Upper lobe of left lung (tissue), 6 donors: ENCODE results near the gene SEC16A. TPM values are rescaled to one million over a fixed set of nuclear protein-coding genes. Genes with fewer than 3 reads are reported as not detected.
A peak's percentile ranks its signal among the peaks of the same experiment; 100 is the strongest.

Source experiments
- ATAC-seq, 2 donors: fragments of 200-7000 bp; cut with Tn5 transposase; one replicate each; pipeline ENCODE4 v1.9.1; 2022; ENCODE audit warnings: mild to moderate bottlenecking in 2 of 2, moderate library complexity in 2 of 2; ENCODE audit not compliant: low FRiP score in 2 of 2
- DNase-seq, 2 donors: peaks; one replicate each; pipeline ENCODE4 v3.0.0-alpha.2; 2019 to 2020
- H3K27ac ChIP-seq, 4 donors: fragments of 200-600 bp; sonication (generic); one replicate each; pipeline ENCODE4 v1.5.1; 2016 to 2019
- H3K27me3 ChIP-seq, 4 donors: fragments of 200-600 bp; sonication (generic); one replicate each; pipeline ENCODE4 v1.5.1; 2017 to 2019
- H3K36me3 ChIP-seq, 4 donors: fragments of 200-600 bp; sonication (generic); one replicate each; pipeline ENCODE4 v1.5.1; 2016 to 2019
- H3K4me1 ChIP-seq, 4 donors: fragments of 200-600 bp; sonication (generic); one replicate each; pipeline ENCODE4 v1.5.1; 2018 to 2019
- H3K4me3 ChIP-seq, 4 donors: fragments of 200-600 bp; sonication (generic); one replicate each; pipeline ENCODE4 v1.5.1; 2017 to 2019; ENCODE audit warnings: mild to moderate bottlenecking in 2 of 4, moderate library complexity in 1 of 4
- H3K9me3 ChIP-seq, 4 donors: fragments of 200-600 bp; sonication (generic); one replicate each; pipeline ENCODE4 v1.5.1; 2018 to 2019
- EP300 ChIP-seq, 4 donors: sonication (generic); formaldehyde crosslinking; IDR thresholded peaks; one replicate each; pipeline ENCODE4 v1.5.1; 2017; ENCODE audit warnings: antibody characterized with exemption in 4 of 4, control low read depth in 2 of 4
- POLR2A ChIP-seq, 4 donors: fragments of 450-650 bp; IDR thresholded peaks; one replicate each; pipeline ENCODE4 v1.5.1; 2016 to 2017; ENCODE audit warnings: antibody characterized with exemption in 4 of 4, mild to moderate bottlenecking in 2 of 4
- POLR2AphosphoS5 ChIP-seq, 2 donors: sonication (generic); formaldehyde crosslinking; IDR thresholded peaks; one replicate each; pipeline ENCODE4 v1.5.1; 2017; ENCODE audit warnings: antibody characterized with exemption in 2 of 2
- WGBS, 2 donors: methylation state at CpG; one replicate each; pipeline ENCODE4 v1.1.5; 2017 to 2018; 5-methylcytosine and 5-hydroxymethylcytosine counted together
- total RNA-seq, 6 donors: library from RNA; depleted of rRNA in 4 of 6; stranded (reverse); fragments of >200 nt in 4 of 6; gene quantifications; one replicate each; pipeline versions ENCODE4 v1.1.0 to v1.2.1, GENCODE V29; 2016 to 2021
- TF ChIP-seq, protein P1 (sequence below), 6 experiments: fragments of 450-650 bp in 4 of 6; fragments of 200-600 bp in 2 of 6; sonication (generic) in 2 of 6; IDR thresholded peaks; one replicate each; pipeline ENCODE4 v1.5.1; 2016 to 2019; ENCODE audit warnings: antibody characterized with exemption in 6 of 6
- donor health status: DM: no; HTN: no; CAD: no; lungs with moderate emphysema.
- donor health status: DM: no; HTN: yes; CAD: no; lungs with severe emphysema.

SEC16A gene
- total RNA-seq, 6 donors from 2014 or later, result 64.1 to 89.1 (median 72.1) TPM

GRCh38 chr9:136502196-136502595 lies 19.4 kb upstream of the SEC16A start:
- peaks cover 0 to 7% (median 0%) of the 10 kb centered on the region in 4 donors for H3K4me1 ChIP-seq
- TF ChIP-seq EP300 (IDR thresholded peaks at IDR 0.05) (no peak), POLR2A (IDR thresholded peaks at IDR 0.05) (no peak), POLR2AphosphoS5 (IDR thresholded peaks at IDR 0.05) (no peak)
- TF ChIP-seq, protein P1, sequence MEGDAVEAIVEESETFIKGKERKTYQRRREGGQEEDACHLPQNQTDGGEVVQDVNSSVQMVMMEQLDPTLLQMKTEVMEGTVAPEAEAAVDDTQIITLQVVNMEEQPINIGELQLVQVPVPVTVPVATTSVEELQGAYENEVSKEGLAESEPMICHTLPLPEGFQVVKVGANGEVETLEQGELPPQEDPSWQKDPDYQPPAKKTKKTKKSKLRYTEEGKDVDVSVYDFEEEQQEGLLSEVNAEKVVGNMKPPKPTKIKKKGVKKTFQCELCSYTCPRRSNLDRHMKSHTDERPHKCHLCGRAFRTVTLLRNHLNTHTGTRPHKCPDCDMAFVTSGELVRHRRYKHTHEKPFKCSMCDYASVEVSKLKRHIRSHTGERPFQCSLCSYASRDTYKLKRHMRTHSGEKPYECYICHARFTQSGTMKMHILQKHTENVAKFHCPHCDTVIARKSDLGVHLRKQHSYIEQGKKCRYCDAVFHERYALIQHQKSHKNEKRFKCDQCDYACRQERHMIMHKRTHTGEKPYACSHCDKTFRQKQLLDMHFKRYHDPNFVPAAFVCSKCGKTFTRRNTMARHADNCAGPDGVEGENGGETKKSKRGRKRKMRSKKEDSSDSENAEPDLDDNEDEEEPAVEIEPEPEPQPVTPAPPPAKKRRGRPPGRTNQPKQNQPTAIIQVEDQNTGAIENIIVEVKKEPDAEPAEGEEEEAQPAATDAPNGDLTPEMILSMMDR (IDR thresholded peaks at IDR 0.05), result no peak
- peak in 1 of 2 donors; percentile 84 for DNase-seq
- H3K36me3 ChIP-seq, result peaks cover 84 to 100% (median 100%) of the 10 kb centered on the region in 4 donors
- WGBS, 2 donors, result 95 to 97% methylated on average over 12 to 33 of the region's 38 CpGs
- H3K9me3 ChIP-seq, result no peaks in the 10 kb centered on the region
- ATAC-seq, result no peak
- no peak overlapping the region for H3K4me3 ChIP-seq
- no peak overlapping the region for H3K27ac ChIP-seq
- H3K27me3 ChIP-seq, result no peaks in the 10 kb centered on the region

DNA sequence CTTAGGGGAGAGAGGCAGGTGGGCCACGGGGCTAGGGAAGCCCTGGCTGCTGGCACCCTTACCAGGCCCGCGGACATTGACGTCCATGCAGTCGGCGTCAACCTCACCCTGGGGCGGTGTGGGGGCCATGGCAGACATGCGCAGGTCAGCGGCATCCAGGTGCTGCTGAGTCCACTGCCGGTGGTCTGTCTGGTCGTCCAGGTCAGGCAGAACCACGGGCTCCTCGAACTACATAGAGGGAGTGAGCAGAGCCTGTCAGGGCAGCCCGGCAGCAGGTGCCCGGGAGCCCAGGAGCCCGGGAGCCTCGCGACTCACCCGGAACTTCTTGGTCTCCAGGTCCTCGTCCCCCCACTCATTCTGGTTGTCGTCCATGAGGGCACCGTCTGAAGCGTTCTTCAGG lies 18.8 kb upstream of the SEC16A start:
- H3K27me3 ChIP-seq, result no peaks in the 10 kb centered on the region
- 93% methylated on average over 18 to 23 of the region's 23 CpGs for WGBS, 2 donors
- peaks cover 0 to 7% (median 0%) of the 10 kb centered on the region in 4 donors for H3K4me1 ChIP-seq
- ATAC-seq (no peak), DNase-seq (peak in 1 of 2 donors; percentile 66)
- no peak overlapping the region for H3K27ac ChIP-seq
- H3K4me3 ChIP-seq, result no peak overlapping the region
- TF ChIP-seq EP300 (IDR thresholded peaks at IDR 0.05), result no peak
- H3K9me3 ChIP-seq, result no peaks in the 10 kb centered on the region
- peaks cover 82 to 100% (median 100%) of the 10 kb centered on the region in 4 donors for H3K36me3 ChIP-seq

DNA sequence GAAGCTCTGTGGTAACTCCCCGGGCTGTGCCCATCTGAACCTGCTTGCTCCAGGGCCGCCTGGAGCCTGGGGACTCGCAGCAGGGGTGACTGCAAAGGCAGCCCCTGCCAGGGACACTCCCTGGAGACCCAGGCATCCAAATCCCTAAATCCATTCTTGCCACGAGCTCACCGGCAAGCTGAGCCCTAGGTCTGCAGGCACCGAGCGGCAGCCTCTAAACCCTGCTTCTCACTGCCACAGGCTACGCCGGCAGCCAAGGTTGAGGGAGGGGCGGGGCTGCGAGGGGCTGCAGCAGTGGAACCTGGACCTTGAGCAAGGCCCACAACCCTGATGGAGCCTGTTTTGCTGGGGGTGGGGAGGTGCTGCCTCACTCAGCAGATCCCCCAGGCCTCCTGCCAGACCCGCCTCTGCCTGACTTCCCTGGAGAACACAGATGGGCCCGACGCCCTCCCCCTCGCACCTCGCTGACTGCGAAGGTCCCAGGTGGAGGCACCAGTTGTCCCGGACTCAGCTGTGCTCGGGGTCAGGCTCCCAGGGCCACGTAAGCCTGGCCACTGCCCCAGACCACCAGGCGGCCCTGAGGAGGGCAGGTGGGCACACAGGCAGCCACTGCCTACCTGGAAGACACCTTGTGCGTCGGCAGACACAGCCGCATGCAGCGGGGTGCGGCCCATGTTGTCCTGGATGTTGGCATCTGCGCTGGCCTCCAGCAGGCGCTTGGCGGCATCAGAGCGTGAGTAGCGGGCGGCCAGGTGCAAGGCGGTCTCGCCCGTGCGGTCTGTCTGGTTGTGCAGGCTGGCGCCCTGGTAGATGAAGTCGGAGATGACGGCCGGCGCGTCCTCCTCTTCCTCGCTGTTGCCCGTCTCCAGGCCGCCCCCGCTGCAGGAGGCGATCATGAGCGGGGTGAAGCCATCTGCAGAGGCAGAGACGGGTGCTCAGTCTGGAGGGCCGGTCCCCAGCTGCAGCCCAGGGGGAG lies 17.4 kb upstream of the SEC16A start:
- Histone ChIP-seq H3K4me1 (peaks cover 0 to 16% (median 0%) of the 10 kb centered on the region in 4 donors), H3K4me3 (no peak overlapping the region), H3K9me3 (no peaks in the 10 kb centered on the region), H3K36me3 (peaks cover 76 to 100% (median 98%) of the 10 kb centered on the region in 4 donors), H3K27ac (no peak overlapping the region), H3K27me3 (no peaks in the 10 kb centered on the region)
- ATAC-seq (no peak), DNase-seq (peak in 1 of 2 donors; percentile 84)
- 95% methylated on average over 23 to 41 of the region's 50 CpGs for WGBS, 2 donors
- TF ChIP-seq, protein P1 (IDR thresholded peaks at IDR 0.05), result no peak
- TF ChIP-seq POLR2AphosphoS5 (IDR thresholded peaks at IDR 0.05), result no peak
- no peak for TF ChIP-seq EP300 (IDR thresholded peaks at IDR 0.05)
- TF ChIP-seq POLR2A (IDR thresholded peaks at IDR 0.05), result no peak

DNA sequence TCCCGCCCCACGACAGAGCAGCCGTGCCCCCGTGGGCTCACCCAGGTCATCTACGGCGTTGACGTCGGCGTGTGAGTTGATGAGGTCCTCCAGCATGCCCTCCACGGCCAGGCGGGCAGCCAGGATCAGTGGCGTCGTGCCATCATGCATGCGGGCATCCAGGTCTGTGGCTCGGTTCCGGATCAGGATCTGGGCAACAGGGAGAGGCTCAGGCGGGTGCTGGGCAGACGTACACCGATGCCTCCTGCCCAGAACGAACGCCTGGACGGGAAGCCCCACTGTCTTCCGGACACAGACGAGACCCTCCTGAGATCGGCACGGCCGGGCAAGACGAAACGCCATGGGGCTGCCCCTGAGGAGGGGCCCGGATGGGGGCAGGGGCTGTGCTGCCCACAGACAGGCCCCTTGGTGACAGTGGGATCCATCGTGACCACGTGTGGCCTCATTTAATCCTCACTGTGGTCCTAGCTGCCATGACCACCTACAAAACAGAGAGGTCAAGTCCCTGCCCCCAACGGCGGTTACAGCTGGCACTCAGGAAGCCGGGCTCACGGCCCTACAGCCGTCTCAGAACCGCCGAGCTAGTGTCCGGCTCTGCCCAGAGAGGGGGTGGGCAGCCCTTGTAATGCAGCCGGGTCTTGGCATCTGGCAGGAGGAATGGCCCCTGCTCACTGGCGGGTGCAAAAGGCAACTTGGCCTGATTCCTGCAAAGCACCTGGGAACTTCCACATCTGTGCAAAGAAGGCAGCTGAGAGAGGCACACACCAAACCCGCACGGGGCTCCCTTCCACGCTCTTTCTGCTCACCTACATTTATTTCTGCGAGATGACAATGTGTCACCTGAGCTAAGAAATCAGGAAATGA lies 16.5 kb upstream of the SEC16A start:
- no peak overlapping the region for H3K27ac ChIP-seq
- peaks cover 0 to 11% (median 0%) of the 10 kb centered on the region in 4 donors for H3K4me1 ChIP-seq
- DNase-seq, result peak in 1 of 2 donors; percentile 80
- H3K27me3 ChIP-seq, result no peaks in the 10 kb centered on the region
- TF ChIP-seq POLR2AphosphoS5 (IDR thresholded peaks at IDR 0.05) (no peak), POLR2A (IDR thresholded peaks at IDR 0.05) (no peak), EP300 (IDR thresholded peaks at IDR 0.05) (no peak)
- TF ChIP-seq, protein P1 (IDR thresholded peaks at IDR 0.05), result no peak
- ATAC-seq, result no peak
- H3K36me3 ChIP-seq, result peaks cover 67 to 100% (median 97%) of the 10 kb centered on the region in 4 donors
- 91 to 94% methylated on average over 24 to 46 of the region's 46 CpGs for WGBS, 2 donors
- no peak overlapping the region for H3K4me3 ChIP-seq
- no peaks in the 10 kb centered on the region for H3K9me3 ChIP-seq
